ENCODE results near the gene USF3. TPM values are rescaled to one million over a fixed set of nuclear protein-coding genes. Genes with fewer than 3 reads are reported as not detected.
A peak's percentile ranks its signal among the peaks of the same experiment; 100 is the strongest.

USF3 gene
- total and polyA plus RNA-seq, 2 experiments from 2014 or later = 5.8 to 18.8 TPM

- H3K4me2 ChIP-seq = peak overlapping the region; percentile 60
- TF ChIP-seq EZH2phosphoT487 (IDR thresholded peaks at IDR 0.05; ENCODE audit: low read depth, severe bottlenecking, unreplicated experiment) (no peak), CTCF (IDR thresholded peaks at IDR 0.05; ENCODE audit: poor library complexity) (peak; percentile 92), EZH2 (IDR thresholded peaks at IDR 0.05; ENCODE audit: borderline replicate concordance) (no peak)
- H3K36me3 ChIP-seq (replicated peaks; ENCODE audit: insufficient read depth, low read depth) = no peaks in the 10 kb centered on the region
- H3K9me3 ChIP-seq (ENCODE audit: low read depth) = no peaks in the 10 kb centered on the region
- no peaks in the 10 kb centered on the region for H4K20me1 ChIP-seq (ENCODE audit: insufficient read depth, poor library complexity, severe bottlenecking)
- H3K27ac ChIP-seq = no peak overlapping the region
- peaks cover 4% of the 10 kb centered on the region for H3K4me1 ChIP-seq (ENCODE audit: insufficient read depth)
- H3K9me2 ChIP-seq (replicated peaks; ENCODE audit: insufficient read depth) = no peaks in the 10 kb centered on the region
- no peaks in the 10 kb centered on the region for H3K79me2 ChIP-seq
- peaks cover 19% of the 10 kb centered on the region for H3K27me3 ChIP-seq
- WGBS (ENCODE audit: low lambda C conversion rate, missing lambda C conversion rate) = 28% methylated on average over 10 of the region's 10 CpGs
- no peak overlapping the region for H2AFZ ChIP-seq
- DNase-seq (ENCODE audit: low spot score) = peak; percentile 73
- H3K4me3 ChIP-seq = no peak overlapping the region
These were observed 69.7 kb downstream of the USF3 start for GRCh38 chr3:113626503-113627371.

- H3K4me3 ChIP-seq = no peak overlapping the region
- no peaks in the 10 kb centered on the region for H3K4me1 ChIP-seq (ENCODE audit: insufficient read depth)
- H3K9me2 ChIP-seq (replicated peaks; ENCODE audit: insufficient read depth) = no peaks in the 10 kb centered on the region
- H3K27ac ChIP-seq = no peak overlapping the region
- H3K36me3 ChIP-seq (replicated peaks; ENCODE audit: insufficient read depth, low read depth) = no peaks in the 10 kb centered on the region
- 85% methylated on average over 12 of the region's 12 CpGs for WGBS (ENCODE audit: low lambda C conversion rate, missing lambda C conversion rate)
- H2AFZ ChIP-seq = no peak overlapping the region
- H3K27me3 ChIP-seq = peaks cover 19% of the 10 kb centered on the region
- H3K79me2 ChIP-seq = no peaks in the 10 kb centered on the region
- TF ChIP-seq EZH2 (IDR thresholded peaks at IDR 0.05; ENCODE audit: borderline replicate concordance) = no peak
- no peak for TF ChIP-seq EZH2phosphoT487 (IDR thresholded peaks at IDR 0.05; ENCODE audit: low read depth, severe bottlenecking, unreplicated experiment)
- no peak for TF ChIP-seq CTCF (IDR thresholded peaks at IDR 0.05; ENCODE audit: poor library complexity)
- no peaks in the 10 kb centered on the region for H3K9me3 ChIP-seq (ENCODE audit: low read depth)
- no peak for DNase-seq (ENCODE audit: low spot score)
- H3K4me2 ChIP-seq = no peak overlapping the region
- no peaks in the 10 kb centered on the region for H4K20me1 ChIP-seq (ENCODE audit: insufficient read depth, poor library complexity, severe bottlenecking)
These were observed 70.6 kb downstream of the USF3 start for GRCh38 chr3:113625834-113626233.

- WGBS (ENCODE audit: low lambda C conversion rate, missing lambda C conversion rate) = 83% methylated on average over 7 of the region's 7 CpGs
- H3K79me2 ChIP-seq = no peaks in the 10 kb centered on the region
- no peaks in the 10 kb centered on the region for H3K9me2 ChIP-seq (replicated peaks; ENCODE audit: insufficient read depth)
- TF ChIP-seq CTCF (IDR thresholded peaks at IDR 0.05; ENCODE audit: poor library complexity) = no peak
- no peaks in the 10 kb centered on the region for H4K20me1 ChIP-seq (ENCODE audit: insufficient read depth, poor library complexity, severe bottlenecking)
- H3K36me3 ChIP-seq (replicated peaks; ENCODE audit: insufficient read depth, low read depth) = no peaks in the 10 kb centered on the region
- H3K4me3 ChIP-seq = no peak overlapping the region
- no peak overlapping the region for H2AFZ ChIP-seq
- peak overlapping the region; percentile 68 for H3K4me2 ChIP-seq
- no peak for DNase-seq (ENCODE audit: low spot score)
- H3K27me3 ChIP-seq = peaks cover 19% of the 10 kb centered on the region
- no peaks in the 10 kb centered on the region for H3K4me1 ChIP-seq (ENCODE audit: insufficient read depth)
- H3K27ac ChIP-seq = no peak overlapping the region
- no peaks in the 10 kb centered on the region for H3K9me3 ChIP-seq (ENCODE audit: low read depth)
These were observed 72.6 kb downstream of the USF3 start for GRCh38 chr3:113623811-113624210.

All from hepatocyte (in vitro differentiated cells).